Tibial nerve (tissue), 4 donors: ENCODE measurements around the gene VTI1A. TPM values are rescaled to one million over a fixed set of nuclear protein-coding genes. Genes with fewer than 3 reads are reported as not detected.

Source experiments
- DNase-seq, 2 donors: peaks; one replicate each; pipeline ENCODE4 v3.0.0-alpha.2; 2019; ENCODE audit warnings: low spot score in 2 of 2
- H3K27ac ChIP-seq, 4 donors: fragments of 200-600 bp; sonication (generic) in 3 of 4; one replicate each; pipeline ENCODE4 v1.5.1; 2017 to 2019; ENCODE audit warnings: mild to moderate bottlenecking in 1 of 4
- H3K27me3 ChIP-seq, 2 donors: fragments of 200-600 bp; sonication (generic) in 1 of 2; one replicate each; pipeline versions ENCODE4 v1.5.1 to v1.6.0; 2017 to 2019
- H3K36me3 ChIP-seq, 3 donors: fragments of 200-600 bp; sonication (generic); one replicate each; pipeline ENCODE4 v1.5.1; 2018 to 2019
- H3K4me1 ChIP-seq, 4 donors: fragments of 200-600 bp; sonication (generic) in 3 of 4; one replicate each; pipeline ENCODE4 v1.5.1; 2017 to 2019
- H3K4me3 ChIP-seq, 4 donors: fragments of 200-600 bp; sonication (generic) in 3 of 4; one replicate each; pipeline ENCODE4 v1.5.1; 2017 to 2019; ENCODE audit warnings: mild to moderate bottlenecking in 1 of 4, moderate library complexity in 1 of 4
- H3K9me3 ChIP-seq, 4 donors: fragments of 200-600 bp; sonication (generic) in 3 of 4; one replicate each; pipeline ENCODE4 v1.5.1; 2017 to 2019
- EP300 ChIP-seq, 2 donors: sonication (generic); formaldehyde crosslinking; IDR thresholded peaks; one replicate each; pipeline ENCODE4 v1.6.1; 2017; ENCODE audit warnings: antibody characterized with exemption in 2 of 2, mild to moderate bottlenecking in 1 of 2
- POLR2A ChIP-seq, 2 donors: fragments of 450-650 bp; IDR thresholded peaks; one replicate each; pipeline ENCODE4 v1.6.1; 2017; ENCODE audit warnings: antibody characterized with exemption in 2 of 2, mild to moderate bottlenecking in 2 of 2, moderate library complexity in 2 of 2
- whole genome bisulfite sequencing, 2 donors: methylation state at CpG; one replicate each; pipeline ENCODE4 v1.1.5; 2018; 5-methylcytosine and 5-hydroxymethylcytosine counted together
- total RNA-seq, 4 donors: library from RNA; depleted of rRNA; stranded (reverse); fragments of >200 nt; gene quantifications; one replicate each; pipeline ENCODE4 v1.1.0, GENCODE V29; 2016
- TF ChIP-seq, protein P1 (sequence below), 5 experiments: fragments of 200-600 bp in 3 of 5; fragments of 450-650 bp in 2 of 5; sonication (generic) in 3 of 5; IDR thresholded peaks; one replicate each; pipeline ENCODE4 v1.5.1; 2016 to 2019; ENCODE audit warnings: antibody characterized with exemption in 5 of 5, mild to moderate bottlenecking in 3 of 5, moderate library complexity in 2 of 5

Gene VTI1A
- total RNA-seq, 4 donors from 2014 or later, result 96.5 to 253 (median 127) TPM

DNA sequence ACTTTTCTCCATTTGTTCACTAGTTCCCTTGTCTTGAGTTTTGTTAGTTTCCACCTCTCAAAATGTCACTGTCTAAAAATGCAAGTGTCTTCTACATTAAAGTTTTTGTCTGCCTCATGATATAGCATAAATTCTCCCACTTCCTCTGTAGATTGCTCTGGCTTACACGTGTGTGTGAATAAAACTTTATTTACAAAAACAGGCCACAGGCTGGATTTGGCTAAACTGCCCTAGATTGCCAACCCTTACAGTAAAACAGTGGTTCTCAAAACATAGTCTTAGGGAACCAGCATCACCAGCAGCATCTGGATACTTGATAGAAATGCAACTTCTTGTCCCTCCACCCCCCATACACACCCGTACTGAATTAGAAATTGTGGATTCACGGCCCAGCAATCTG lies 207.8 kb downstream of the VTI1A start:
- 93 to 94% methylated on average over 3 of the region's 3 CpGs for WGBS, 2 donors

GRCh38 chr10:112655722-112656121 lies 208.7 kb downstream of the VTI1A start:
- Histone ChIP-seq H3K27me3 (no peaks in the 10 kb centered on the region), H3K27ac (no peak overlapping the region), H3K9me3 (no peaks in the 10 kb centered on the region), H3K36me3 (no peaks in the 10 kb centered on the region), H3K4me1 (no peaks in the 10 kb centered on the region), H3K4me3 (no peak overlapping the region)
- no peak for DNase-seq
- TF ChIP-seq, protein P1, sequence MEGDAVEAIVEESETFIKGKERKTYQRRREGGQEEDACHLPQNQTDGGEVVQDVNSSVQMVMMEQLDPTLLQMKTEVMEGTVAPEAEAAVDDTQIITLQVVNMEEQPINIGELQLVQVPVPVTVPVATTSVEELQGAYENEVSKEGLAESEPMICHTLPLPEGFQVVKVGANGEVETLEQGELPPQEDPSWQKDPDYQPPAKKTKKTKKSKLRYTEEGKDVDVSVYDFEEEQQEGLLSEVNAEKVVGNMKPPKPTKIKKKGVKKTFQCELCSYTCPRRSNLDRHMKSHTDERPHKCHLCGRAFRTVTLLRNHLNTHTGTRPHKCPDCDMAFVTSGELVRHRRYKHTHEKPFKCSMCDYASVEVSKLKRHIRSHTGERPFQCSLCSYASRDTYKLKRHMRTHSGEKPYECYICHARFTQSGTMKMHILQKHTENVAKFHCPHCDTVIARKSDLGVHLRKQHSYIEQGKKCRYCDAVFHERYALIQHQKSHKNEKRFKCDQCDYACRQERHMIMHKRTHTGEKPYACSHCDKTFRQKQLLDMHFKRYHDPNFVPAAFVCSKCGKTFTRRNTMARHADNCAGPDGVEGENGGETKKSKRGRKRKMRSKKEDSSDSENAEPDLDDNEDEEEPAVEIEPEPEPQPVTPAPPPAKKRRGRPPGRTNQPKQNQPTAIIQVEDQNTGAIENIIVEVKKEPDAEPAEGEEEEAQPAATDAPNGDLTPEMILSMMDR (IDR thresholded peaks at IDR 0.05), result no peak
- TF ChIP-seq POLR2A (IDR thresholded peaks at IDR 0.05) (no peak), EP300 (IDR thresholded peaks at IDR 0.05) (no peak)
- 79 to 96% methylated on average over 1 of the region's 1 CpG for WGBS, 2 donors

More for the DNA sequence above, 207.8 kb downstream of the VTI1A start:
- no peak for TF ChIP-seq EP300 (IDR thresholded peaks at IDR 0.05)
- no peak for TF ChIP-seq POLR2A (IDR thresholded peaks at IDR 0.05)
- DNase-seq, result no peak
- Histone ChIP-seq H3K4me3 (no peak overlapping the region), H3K4me1 (no peaks in the 10 kb centered on the region), H3K9me3 (no peaks in the 10 kb centered on the region), H3K27ac (no peak overlapping the region), H3K27me3 (no peaks in the 10 kb centered on the region), H3K36me3 (no peaks in the 10 kb centered on the region)

DNA sequence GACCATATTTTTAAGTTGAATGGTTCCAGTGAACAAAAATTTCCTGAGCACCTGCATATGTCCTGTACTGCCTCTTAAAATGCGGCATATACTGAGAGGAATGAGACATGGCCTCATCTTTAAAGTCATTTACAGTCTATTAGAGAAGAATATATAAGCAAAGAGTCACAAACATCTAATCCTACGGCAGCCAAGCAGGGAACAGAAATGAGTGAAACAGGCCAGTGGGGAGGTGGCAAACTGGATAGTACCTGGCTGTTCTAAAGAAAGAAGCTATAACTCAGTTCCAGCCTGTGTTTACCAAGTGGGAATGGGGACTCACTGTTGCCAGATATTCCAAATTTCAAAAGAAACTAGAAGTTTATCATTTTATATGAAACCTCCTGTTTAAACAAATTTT lies 211.4 kb downstream of the VTI1A start:
- 96 to 98% methylated on average over 2 of the region's 2 CpGs for WGBS, 2 donors
- no peak for DNase-seq
- H3K4me1 ChIP-seq, result no peaks in the 10 kb centered on the region
- no peaks in the 10 kb centered on the region for H3K9me3 ChIP-seq
- peaks cover 0 to 5% (median 0%) of the 10 kb centered on the region in 3 donors for H3K36me3 ChIP-seq
- H3K4me3 ChIP-seq, result no peak overlapping the region
- no peak for TF ChIP-seq EP300 (IDR thresholded peaks at IDR 0.05)
- TF ChIP-seq, protein P1 (IDR thresholded peaks at IDR 0.05), result no peak
- TF ChIP-seq POLR2A (IDR thresholded peaks at IDR 0.05), result no peak
- no peaks in the 10 kb centered on the region for H3K27me3 ChIP-seq
- H3K27ac ChIP-seq, result no peak overlapping the region

GRCh38 chr10:112658900-112659638 lies 212.1 kb downstream of the VTI1A start:
- TF ChIP-seq POLR2A (IDR thresholded peaks at IDR 0.05) (no peak), EP300 (IDR thresholded peaks at IDR 0.05) (no peak)
- TF ChIP-seq, protein P1 (IDR thresholded peaks at IDR 0.05), result no peak
- H3K27ac ChIP-seq, result no peak overlapping the region
- H3K36me3 ChIP-seq, result peaks cover 0 to 5% (median 0%) of the 10 kb centered on the region in 3 donors
- DNase-seq, result no peak
- no peaks in the 10 kb centered on the region for H3K27me3 ChIP-seq
- H3K4me3 ChIP-seq, result no peak overlapping the region
- no peaks in the 10 kb centered on the region for H3K9me3 ChIP-seq
- no peaks in the 10 kb centered on the region for H3K4me1 ChIP-seq
- 74 to 77% methylated on average over 6 of the region's 6 CpGs for WGBS, 2 donors

DNA sequence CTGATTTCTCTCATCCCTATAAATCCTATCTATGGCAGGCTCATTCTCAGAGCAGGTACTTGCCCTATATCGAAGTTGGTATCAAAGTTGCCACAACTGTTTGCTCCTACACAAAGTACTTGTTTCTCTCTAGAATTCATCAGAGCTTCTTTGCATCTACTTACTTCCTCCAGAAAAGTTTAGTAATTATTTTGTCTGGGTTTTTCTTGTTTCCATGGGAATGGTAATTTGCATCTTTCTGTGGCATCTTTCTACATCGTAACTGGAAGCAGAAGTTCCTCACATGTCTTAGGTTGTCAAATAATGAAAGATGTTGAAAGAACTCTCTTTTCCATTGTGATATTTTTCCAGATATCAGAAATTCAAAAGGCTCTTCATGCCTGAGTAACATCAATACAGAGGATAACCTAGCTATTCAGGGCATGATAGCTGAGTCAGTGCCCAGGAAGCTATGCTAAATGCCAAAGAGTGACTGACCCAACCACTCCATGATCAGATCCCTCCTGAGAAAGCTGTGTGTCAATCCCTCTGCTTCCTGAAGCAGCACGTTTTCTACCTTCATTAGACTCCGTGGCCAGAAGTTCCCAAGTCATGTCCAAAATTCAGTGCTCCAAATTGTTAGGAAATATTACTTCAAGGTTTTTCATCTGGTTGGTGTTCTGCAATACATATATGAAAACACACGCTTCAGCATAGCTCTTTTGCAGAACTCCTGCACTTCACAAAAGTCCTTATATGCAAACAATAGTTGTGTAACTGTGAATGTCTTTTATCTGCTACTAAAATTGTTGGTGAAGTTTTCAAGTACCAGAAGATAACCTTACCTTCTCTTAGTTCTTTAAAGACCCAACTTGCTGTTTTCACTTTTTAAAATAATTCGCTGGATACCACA lies 216.5 kb downstream of the VTI1A start:
- H3K27me3 ChIP-seq, result no peaks in the 10 kb centered on the region
- H3K9me3 ChIP-seq, result no peaks in the 10 kb centered on the region
- DNase-seq, result no peak
- WGBS, 2 donors, result 90 to 93% methylated on average over 6 of the region's 6 CpGs
- no peak for TF ChIP-seq EP300 (IDR thresholded peaks at IDR 0.05)
- TF ChIP-seq, protein P1 (IDR thresholded peaks at IDR 0.05), result no peak
- TF ChIP-seq POLR2A (IDR thresholded peaks at IDR 0.05), result no peak
- H3K27ac ChIP-seq, result no peak overlapping the region
- peaks cover 0 to 11% (median 0%) of the 10 kb centered on the region in 3 donors for H3K36me3 ChIP-seq
- no peak overlapping the region for H3K4me3 ChIP-seq
- no peaks in the 10 kb centered on the region for H3K4me1 ChIP-seq
